ENCODE data around the gene PUM2.

DNA sequence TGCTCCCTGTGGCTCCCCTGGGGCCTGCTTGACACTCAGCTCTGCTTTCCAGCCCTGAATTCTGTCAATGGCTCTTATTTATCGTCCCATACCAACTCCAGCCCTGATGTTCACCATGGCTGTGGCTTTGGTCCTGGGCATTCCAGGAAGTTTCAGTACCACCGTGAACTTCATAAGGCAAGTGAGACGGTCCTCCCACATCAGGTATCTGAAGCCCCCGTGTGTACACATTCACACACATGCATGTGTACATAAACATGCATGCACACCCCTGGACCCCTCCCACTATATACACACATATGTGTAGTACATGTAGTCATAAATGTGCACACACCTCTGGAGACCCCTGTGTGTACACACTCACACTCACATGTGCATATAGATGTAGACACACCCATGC, 43.3 kb upstream of the PUM2 start:
- TF ChIP-seq POLR2AphosphoS5 (IDR thresholded peaks at IDR 0.05; ENCODE audit: low read depth, low read length): no peak
- TF ChIP-seq EZH2phosphoT487 (IDR thresholded peaks at IDR 0.05; ENCODE audit: borderline replicate concordance, low read depth): no peak
- TF ChIP-seq, protein P1, sequence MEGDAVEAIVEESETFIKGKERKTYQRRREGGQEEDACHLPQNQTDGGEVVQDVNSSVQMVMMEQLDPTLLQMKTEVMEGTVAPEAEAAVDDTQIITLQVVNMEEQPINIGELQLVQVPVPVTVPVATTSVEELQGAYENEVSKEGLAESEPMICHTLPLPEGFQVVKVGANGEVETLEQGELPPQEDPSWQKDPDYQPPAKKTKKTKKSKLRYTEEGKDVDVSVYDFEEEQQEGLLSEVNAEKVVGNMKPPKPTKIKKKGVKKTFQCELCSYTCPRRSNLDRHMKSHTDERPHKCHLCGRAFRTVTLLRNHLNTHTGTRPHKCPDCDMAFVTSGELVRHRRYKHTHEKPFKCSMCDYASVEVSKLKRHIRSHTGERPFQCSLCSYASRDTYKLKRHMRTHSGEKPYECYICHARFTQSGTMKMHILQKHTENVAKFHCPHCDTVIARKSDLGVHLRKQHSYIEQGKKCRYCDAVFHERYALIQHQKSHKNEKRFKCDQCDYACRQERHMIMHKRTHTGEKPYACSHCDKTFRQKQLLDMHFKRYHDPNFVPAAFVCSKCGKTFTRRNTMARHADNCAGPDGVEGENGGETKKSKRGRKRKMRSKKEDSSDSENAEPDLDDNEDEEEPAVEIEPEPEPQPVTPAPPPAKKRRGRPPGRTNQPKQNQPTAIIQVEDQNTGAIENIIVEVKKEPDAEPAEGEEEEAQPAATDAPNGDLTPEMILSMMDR (IDR thresholded peaks at IDR 0.05): no peak
- no peak for TF ChIP-seq JUND (IDR thresholded peaks at IDR 0.05)
- TF ChIP-seq SIN3A (IDR thresholded peaks at IDR 0.05; ENCODE audit: borderline replicate concordance, low read depth, low read length): no peak
- no peak for TF ChIP-seq GATA2 (CRISPR knock-in tag; IDR thresholded peaks at IDR 0.05)
- TF ChIP-seq RCOR1 (IDR thresholded peaks at IDR 0.05; ENCODE audit: low read length): no peak
- TF ChIP-seq, protein P2, sequence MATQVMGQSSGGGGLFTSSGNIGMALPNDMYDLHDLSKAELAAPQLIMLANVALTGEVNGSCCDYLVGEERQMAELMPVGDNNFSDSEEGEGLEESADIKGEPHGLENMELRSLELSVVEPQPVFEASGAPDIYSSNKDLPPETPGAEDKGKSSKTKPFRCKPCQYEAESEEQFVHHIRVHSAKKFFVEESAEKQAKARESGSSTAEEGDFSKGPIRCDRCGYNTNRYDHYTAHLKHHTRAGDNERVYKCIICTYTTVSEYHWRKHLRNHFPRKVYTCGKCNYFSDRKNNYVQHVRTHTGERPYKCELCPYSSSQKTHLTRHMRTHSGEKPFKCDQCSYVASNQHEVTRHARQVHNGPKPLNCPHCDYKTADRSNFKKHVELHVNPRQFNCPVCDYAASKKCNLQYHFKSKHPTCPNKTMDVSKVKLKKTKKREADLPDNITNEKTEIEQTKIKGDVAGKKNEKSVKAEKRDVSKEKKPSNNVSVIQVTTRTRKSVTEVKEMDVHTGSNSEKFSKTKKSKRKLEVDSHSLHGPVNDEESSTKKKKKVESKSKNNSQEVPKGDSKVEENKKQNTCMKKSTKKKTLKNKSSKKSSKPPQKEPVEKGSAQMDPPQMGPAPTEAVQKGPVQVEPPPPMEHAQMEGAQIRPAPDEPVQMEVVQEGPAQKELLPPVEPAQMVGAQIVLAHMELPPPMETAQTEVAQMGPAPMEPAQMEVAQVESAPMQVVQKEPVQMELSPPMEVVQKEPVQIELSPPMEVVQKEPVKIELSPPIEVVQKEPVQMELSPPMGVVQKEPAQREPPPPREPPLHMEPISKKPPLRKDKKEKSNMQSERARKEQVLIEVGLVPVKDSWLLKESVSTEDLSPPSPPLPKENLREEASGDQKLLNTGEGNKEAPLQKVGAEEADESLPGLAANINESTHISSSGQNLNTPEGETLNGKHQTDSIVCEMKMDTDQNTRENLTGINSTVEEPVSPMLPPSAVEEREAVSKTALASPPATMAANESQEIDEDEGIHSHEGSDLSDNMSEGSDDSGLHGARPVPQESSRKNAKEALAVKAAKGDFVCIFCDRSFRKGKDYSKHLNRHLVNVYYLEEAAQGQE (IDR thresholded peaks at IDR 0.05; ENCODE audit: low read depth, low read length): no peak
- no peak for TF ChIP-seq GABPA (IDR thresholded peaks at IDR 0.05; ENCODE audit: low read depth)
- TF ChIP-seq EP300 (IDR thresholded peaks at IDR 0.05; ENCODE audit: borderline replicate concordance in 1 of 2, low read depth in 1 of 2, low read length in 1 of 2): no peak
- TF ChIP-seq, protein P3, sequence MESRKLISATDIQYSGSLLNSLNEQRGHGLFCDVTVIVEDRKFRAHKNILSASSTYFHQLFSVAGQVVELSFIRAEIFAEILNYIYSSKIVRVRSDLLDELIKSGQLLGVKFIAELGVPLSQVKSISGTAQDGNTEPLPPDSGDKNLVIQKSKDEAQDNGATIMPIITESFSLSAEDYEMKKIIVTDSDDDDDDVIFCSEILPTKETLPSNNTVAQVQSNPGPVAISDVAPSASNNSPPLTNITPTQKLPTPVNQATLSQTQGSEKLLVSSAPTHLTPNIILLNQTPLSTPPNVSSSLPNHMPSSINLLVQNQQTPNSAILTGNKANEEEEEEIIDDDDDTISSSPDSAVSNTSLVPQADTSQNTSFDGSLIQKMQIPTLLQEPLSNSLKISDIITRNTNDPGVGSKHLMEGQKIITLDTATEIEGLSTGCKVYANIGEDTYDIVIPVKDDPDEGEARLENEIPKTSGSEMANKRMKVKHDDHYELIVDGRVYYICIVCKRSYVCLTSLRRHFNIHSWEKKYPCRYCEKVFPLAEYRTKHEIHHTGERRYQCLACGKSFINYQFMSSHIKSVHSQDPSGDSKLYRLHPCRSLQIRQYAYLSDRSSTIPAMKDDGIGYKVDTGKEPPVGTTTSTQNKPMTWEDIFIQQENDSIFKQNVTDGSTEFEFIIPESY (IDR thresholded peaks at IDR 0.05; ENCODE audit: borderline replicate concordance, low read depth): no peak
- no peak for TF ChIP-seq TEAD4 (IDR thresholded peaks at IDR 0.05; ENCODE audit: borderline replicate concordance, insufficient read depth)

Measured in SK-N-SH (cell line).